ENCODE measurements around the gene CBFA2T2.

Gene CBFA2T2

GRCh38 chr20:33655164-33655563 is 165.3 kb downstream of the CBFA2T2 start:
- DNase-seq: no peak

- no peak for DNase-seq
Measured at GRCh38 chr20:33656010-33656782, 166.3 kb downstream of the CBFA2T2 start.

DNA sequence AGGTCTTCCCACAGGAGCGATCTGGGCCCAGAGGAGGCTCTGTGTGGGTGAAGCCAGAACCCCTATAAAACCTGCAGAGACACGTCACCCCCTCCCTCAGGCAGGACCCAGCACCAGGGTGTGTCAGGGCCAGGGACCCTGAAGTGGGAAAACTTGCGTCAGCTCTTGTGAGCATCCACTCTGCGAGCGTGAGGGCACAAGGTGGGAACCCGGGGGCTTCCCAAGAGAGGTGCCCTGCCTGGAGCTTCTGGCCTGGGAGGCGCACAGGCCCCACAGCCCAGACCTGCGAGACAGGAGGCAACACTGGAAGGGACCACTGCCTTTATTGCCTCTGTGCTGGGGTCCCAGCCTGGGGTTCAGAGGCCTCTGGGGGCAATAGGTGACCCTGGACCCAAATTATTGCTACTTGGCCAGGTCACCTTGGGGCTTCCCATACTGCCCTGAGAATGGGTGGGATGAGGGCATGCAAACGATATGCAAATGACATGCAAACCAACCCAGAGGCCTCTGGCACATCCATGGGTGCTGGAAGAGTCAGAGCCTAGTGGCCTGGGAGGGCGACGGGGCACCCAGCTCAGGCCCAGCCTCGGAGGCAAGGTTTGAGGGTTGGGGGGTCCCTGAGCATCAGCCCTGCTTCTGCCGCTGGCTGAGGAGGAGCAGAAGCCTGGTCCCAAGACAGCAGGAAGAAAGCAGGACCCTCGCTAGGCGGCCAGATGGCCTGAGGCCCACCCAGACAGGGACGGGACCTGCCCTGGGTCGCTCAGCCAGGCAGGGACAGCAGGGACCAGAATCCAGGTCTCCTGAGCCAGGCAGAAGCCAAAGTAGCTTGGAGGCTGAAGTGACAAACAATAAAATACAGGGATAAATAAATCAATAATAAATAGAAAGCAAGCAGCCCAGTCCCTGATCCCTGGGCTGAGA is 167.1 kb downstream of the CBFA2T2 start:
- DNase-seq: no peak

- no peak for DNase-seq
Measured at GRCh38 chr20:33657704-33658095, 167.8 kb downstream of the CBFA2T2 start.

GRCh38 chr20:33658510-33658909 is 168.6 kb downstream of the CBFA2T2 start:
- no peak for DNase-seq

DNA sequence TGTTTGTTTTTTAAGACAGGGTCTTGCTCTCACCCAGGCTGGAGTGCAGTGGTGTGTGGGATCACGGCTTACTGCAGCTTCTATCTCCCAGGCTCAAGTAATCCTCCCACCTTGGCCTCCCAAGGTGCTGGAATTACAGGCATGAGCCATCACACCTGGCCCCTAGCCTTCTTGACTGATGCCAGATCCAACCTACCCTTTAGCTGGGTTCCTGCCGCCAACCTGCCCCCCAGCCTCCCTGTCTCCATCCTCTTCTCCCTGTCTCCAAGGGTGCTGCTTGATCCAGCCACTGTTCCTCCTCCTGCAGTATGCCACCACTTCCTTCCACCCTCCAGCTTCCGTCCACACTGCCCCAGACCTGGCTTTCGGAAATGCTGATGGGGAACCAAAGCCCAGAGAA is 169.0 kb downstream of the CBFA2T2 start:
- DNase-seq: no peak

DNA sequence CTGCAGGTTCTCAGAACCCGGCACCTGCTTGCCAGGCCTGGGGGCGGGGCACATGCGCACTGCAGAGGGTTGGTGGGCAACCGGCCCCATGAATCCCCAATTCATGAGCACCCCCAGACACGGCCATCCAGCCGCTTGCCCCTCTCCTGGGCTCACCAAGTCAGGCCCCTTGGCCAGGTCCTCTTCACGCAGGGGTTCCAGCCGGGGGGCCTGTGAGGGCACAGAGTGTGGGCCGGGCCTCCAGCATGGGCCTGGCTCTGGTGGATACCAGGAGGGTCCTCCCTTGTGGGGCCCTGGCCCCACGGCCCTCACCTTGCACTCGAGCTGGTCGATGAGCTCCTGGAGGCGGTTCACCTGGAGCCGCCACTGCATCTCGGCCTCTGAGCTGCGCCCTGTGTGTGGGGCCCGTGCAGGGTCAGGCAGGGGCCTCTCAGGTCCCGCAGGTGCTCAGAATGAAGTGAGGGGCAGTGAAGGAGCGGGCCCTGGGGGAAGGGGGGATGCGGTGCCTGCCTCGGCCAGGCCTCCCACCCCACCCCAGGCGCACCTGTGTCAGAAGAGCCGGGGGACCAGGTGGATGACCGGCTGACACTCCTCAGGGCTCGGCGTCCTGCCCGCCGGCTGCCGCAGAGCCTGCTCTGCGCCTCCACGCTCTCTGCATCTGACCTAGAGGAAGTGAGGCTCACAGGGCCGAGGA is 169.6 kb downstream of the CBFA2T2 start:
- no peak for DNase-seq

- no peak for DNase-seq
Measured at GRCh38 chr20:33660035-33660684, 170.3 kb downstream of the CBFA2T2 start.

DNA sequence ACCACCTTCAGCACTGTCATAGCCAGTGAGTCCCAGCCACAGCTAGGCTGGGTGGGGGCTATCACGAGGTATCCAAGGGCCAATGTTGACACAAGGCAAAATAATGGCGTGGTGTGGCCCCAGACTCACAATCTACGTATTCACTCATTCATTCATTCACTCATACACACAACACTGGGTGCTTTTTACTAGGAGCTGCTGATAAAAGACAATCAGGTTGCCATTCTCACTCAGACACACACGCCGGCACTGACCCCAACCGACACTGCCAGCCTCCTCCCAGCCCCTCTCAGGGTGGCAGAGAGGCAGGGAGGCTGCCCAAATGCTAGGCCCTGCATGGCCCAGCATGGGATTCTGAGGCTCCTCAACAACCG is 170.8 kb downstream of the CBFA2T2 start:
- no peak for DNase-seq

GRCh38 chr20:33662172-33662571 is 172.3 kb downstream of the CBFA2T2 start, which contains the start of gene C20orf144:
Gene C20orf144 (plus strand): TSS chr20:33662327. CDS start chr20:33662346, 19 bp downstream.
- DNase-seq: no peak

- DNase-seq: peak; percentile 78 to 85
Measured at GRCh38 chr20:33663161-33664084, 173.5 kb downstream of the CBFA2T2 start.

GRCh38 chr20:33664085-33664761 is 174.3 kb downstream of the CBFA2T2 start:
- no peak for DNase-seq

GRCh38 chr20:33664762-33665144 is 174.9 kb downstream of the CBFA2T2 start:
- no peak for DNase-seq

- peak; percentile 76 to 78 for DNase-seq
Measured at GRCh38 chr20:33666293-33667244, 176.7 kb downstream of the CBFA2T2 start, which contains the start of gene ACTL10. Gene ACTL10 (plus strand): TSS chr20:33666943. CDS start chr20:33667498, 555 bp downstream.

DNA sequence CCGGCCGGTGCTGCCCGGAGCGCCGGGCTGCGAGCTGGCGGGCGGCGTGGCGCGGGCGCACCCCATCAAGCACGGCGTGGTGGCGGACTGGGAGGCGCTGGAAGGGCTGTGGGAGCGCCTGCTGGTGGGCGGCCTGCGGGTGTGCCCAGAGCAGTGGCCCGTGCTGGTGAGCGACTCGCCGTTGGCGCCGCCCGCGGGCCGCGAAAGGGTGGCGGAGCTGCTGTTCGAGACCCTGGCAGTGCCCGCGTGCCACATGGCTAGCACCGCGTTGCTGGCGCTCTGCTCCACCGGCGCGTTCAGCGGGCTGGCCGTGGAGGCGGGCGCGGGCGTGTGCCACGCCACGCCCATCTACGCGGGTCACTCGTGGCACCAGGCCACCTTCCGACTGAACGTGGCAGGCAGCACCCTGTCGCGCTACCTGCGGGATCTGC is 177.4 kb downstream of the CBFA2T2 start:
- peak; percentile 43 to 51 for DNase-seq

- DNase-seq: peak; percentile 68 to 73
Measured at GRCh38 chr20:33667676-33668465, 178.0 kb downstream of the CBFA2T2 start.

DNA sequence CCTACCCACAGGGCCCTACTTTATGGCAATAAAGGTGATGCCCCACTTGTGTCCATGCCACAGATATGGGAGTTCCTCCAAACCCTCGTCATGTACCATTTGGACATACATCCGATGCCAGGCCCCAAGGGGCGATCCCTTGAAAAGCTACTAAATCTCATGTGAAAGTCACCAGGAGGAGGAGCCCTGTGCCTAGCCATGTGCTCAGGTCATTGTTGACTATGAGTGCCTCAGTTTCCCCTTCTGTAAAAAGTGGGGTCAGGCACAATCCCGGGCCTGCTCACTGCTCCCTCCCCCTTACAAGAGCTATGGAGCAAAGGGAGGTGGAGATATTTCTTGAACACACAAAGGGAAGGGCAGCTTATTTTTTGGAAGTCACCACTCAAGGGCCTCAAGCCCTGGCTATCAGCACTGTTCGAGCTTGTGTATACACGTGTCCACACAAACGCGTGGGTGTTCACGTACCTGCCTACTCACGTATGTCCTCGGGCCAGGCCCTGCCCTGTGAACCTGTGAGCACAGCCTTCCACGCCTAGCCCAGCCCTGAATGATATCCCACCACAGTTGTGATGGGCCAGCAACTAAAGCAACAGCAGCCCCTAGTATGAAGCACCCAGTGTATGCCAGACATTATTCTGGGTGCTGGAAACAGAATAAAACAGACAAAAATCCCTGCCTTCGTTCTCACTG is 178.7 kb downstream of the CBFA2T2 start:
- no peak for DNase-seq

- no peak for DNase-seq
Measured at GRCh38 chr20:33669224-33669623, 179.3 kb downstream of the CBFA2T2 start.

Measured in stimulated activated CD4-positive, alpha-beta T cell treated with anti-CD3 and anti-CD28 coated beads, Interleukin-4, amount 100 ng/mL, for 4 hours (primary cell).